A549 (cell line): ENCODE measurements around the gene CABP1. TPM values are rescaled to one million over a fixed set of nuclear protein-coding genes. Genes with fewer than 3 reads are reported as not detected.

ENCODE experiments used
- ATAC-seq, 2 experiments: fragments of 200-7000 bp in 1 of 2; fragments of >200 bp in 1 of 2; cut with Nextera tagmentation in 1 of 2; cut with Tn5 transposase in 1 of 2; 3 replicates each; pipeline versions ENCODE4 v1.8.0 to v1.9.1; 2018 to 2020; ENCODE audit warnings: mild to moderate bottlenecking in 1 of 2, moderate library complexity in 1 of 2
- CTCF ChIA-PET: fragments of 300-600 bp; sonication (Branson Sonifier 250); formaldehyde crosslinking; extraction: SDS; loops from one replicate; lab custom pipeline; 2021; ENCODE audit warnings: antibody characterized with exemption, inconsistent platforms; lab: Yijun Ruan, JAX
- POLR2A ChIA-PET: fragments of 350-600 bp; formaldehyde crosslinking; extraction: SDS; loops from one replicate; lab custom pipeline; 2021; ENCODE audit warnings: antibody characterized with exemption, inconsistent platforms; lab: Yijun Ruan, JAX
- DNase-seq, 2 experiments: peaks; one replicate each; pipeline versions ENCODE4 v3.0.0 to v3.0.0-alpha.2; 2011 to 2016; ENCODE audit warnings: low read depth in 1 of 2, low spot score in 1 of 2
- FAIRE-seq: peaks from 2 replicates; lab custom pipeline; 2011; peaks lifted over from hg19 to GRCh38; lab: Jason Lieb, UNC
- H3K27ac ChIP-seq, 2 experiments: fragments of >200 bp; sonication (Bioruptor Twin); formaldehyde crosslinking; 3 replicates each; pipeline ENCODE4 v1.5.1; 2016 to 2017
- H3K4me1 ChIP-seq: fragments of >200 bp; sonication (Bioruptor Twin); formaldehyde crosslinking; 3 replicates; pipeline ENCODE4 v1.6.1; 2016
- H3K4me2 ChIP-seq: fragments of >200 bp; sonication (Bioruptor Twin); formaldehyde crosslinking; 3 replicates; pipeline ENCODE4 v1.6.1; 2016
- H3K4me3 ChIP-seq: fragments of >200 bp; sonication (Bioruptor Twin); formaldehyde crosslinking; 3 replicates; pipeline ENCODE4 v1.5.1; 2016
- H3K9me3 ChIP-seq: fragments of >200 bp; sonication (Bioruptor Twin); formaldehyde crosslinking; 3 replicates; pipeline ENCODE4 v1.6.1; 2016
- BHLHE40 ChIP-seq: IDR thresholded peaks from 2 replicates; pipeline ENCODE4 v1.6.1; 2012; ENCODE audit warnings: low read depth, low read length, inconsistent platforms
- CBX8 ChIP-seq: fragments of 200-600 bp; sonication (generic); IDR thresholded peaks from 2 replicates; pipeline ENCODE4 v1.6.1; 2016
- CEBPB ChIP-seq, 2 experiments: fragments of >200 bp in 1 of 2; sonication (Bioruptor Twin) in 1 of 2; formaldehyde crosslinking in 1 of 2; IDR thresholded peaks; 2 replicates each; pipeline ENCODE4 v1.6.1; 2012 to 2016
- EHF ChIP-seq: fragments of 250-450 bp; sonication (Bioruptor Pico); IDR thresholded peaks from 2 replicates; pipeline ENCODE4 v1.5.0; 2020; ENCODE audit warnings: mild to moderate bottlenecking
- EP300 ChIP-seq, 2 experiments: fragments of >200 bp; sonication (Bioruptor Twin); formaldehyde crosslinking; IDR thresholded peaks; 2 replicates in 1 of 2; 3 replicates in 1 of 2; pipeline ENCODE4 v1.6.1; 2016 to 2017
- FOSB ChIP-seq: fragments of 250-450 bp; sonication (Bioruptor Pico); IDR thresholded peaks from 2 replicates; pipeline ENCODE4 v1.5.0; 2020; ENCODE audit warnings: mild to moderate bottlenecking, moderate library complexity
- NFE2L2 ChIP-seq: fragments of 150-350 bp; conservative IDR thresholded peaks from 2 replicates; pipeline ENCODE4 v1.6.1; 2014; ENCODE audit warnings: low read length
- PHF8 ChIP-seq: fragments of 200-600 bp; sonication (generic); IDR thresholded peaks from 2 replicates; pipeline ENCODE4 v1.6.1; 2016; ENCODE audit warnings: low read depth, mild to moderate bottlenecking, antibody characterized with exemption, moderate library complexity, borderline replicate concordance
- RNF2 ChIP-seq: fragments of 200-600 bp; sonication (generic); IDR thresholded peaks from 2 replicates; pipeline ENCODE4 v1.6.1; 2016; ENCODE audit warnings: low read depth, mild to moderate bottlenecking, antibody characterized with exemption, moderate library complexity, borderline replicate concordance
- ZC3H11A ChIP-seq: fragments of 450-650 bp; IDR thresholded peaks from 2 replicates; pipeline ENCODE4 v1.6.1; 2014; ENCODE audit warnings: antibody characterized with exemption, mild to moderate bottlenecking
- ZFP36 ChIP-seq: fragments of 450-650 bp; IDR thresholded peaks from 2 replicates; pipeline ENCODE4 v1.6.1; 2014; ENCODE audit warnings: borderline replicate concordance; ENCODE audit not compliant: partially characterized antibody
- WGBS: methylation state at CpG from one replicate; pipeline ENCODE4 v1.1.6; 2017; ENCODE audit errors: missing lambda C conversion rate; 5-methylcytosine and 5-hydroxymethylcytosine counted together
- polyA plus RNA-seq, 4 experiments: library from polyadenylated mRNA; depleted of rRNA in 3 of 4; stranded (reverse); fragments of >200 nt; fragmentation: RNase III in 1 of 4; extraction: RNeasy Plus Mini Kit Qiagen cat#74134 plus additional on column Dnase treatment in 1 of 4; gene quantifications; 2 replicates in 3 of 4; 3 replicates in 1 of 4; pipeline ENCODE4 v1.2.3, GENCODE V29; 2011 to 2017
- TF ChIP-seq, protein P1 (sequence below): fragments of 250-450 bp; sonication (Bioruptor Pico); IDR thresholded peaks from 2 replicates; pipeline ENCODE4 v1.5.0; 2020; ENCODE audit warnings: low read depth, mild to moderate bottlenecking, moderate library complexity
- TF ChIP-seq, protein P2 (sequence below): fragments of >200 bp; sonication (Bioruptor Twin); formaldehyde crosslinking; IDR thresholded peaks from 3 replicates; pipeline ENCODE4 v1.6.1; 2016
- TF ChIP-seq, protein P3 (sequence below): fragments of 250-450 bp; sonication (Bioruptor Pico); IDR thresholded peaks from 2 replicates; pipeline ENCODE4 v1.5.0; 2021; ENCODE audit warnings: mild to moderate bottlenecking, moderate library complexity, borderline replicate concordance
- TF ChIP-seq, protein P4 (sequence below): fragments of 200-600 bp; sonication (generic); IDR thresholded peaks from 2 replicates; pipeline ENCODE4 v1.6.1; 2016; ENCODE audit warnings: antibody characterized with exemption, mild to moderate bottlenecking, moderate library complexity
- TF ChIP-seq, protein P5 (sequence below): fragments of 150-350 bp; IDR thresholded peaks from 2 replicates; pipeline ENCODE4 v1.6.1; 2014; ENCODE audit warnings: low read depth, mild to moderate bottlenecking, low read length

CABP1 gene
- polyA plus RNA-seq, 2 of the 4 experiments (the other 2 are of a cell fraction): 0.15 to 0.22 TPM

DNA sequence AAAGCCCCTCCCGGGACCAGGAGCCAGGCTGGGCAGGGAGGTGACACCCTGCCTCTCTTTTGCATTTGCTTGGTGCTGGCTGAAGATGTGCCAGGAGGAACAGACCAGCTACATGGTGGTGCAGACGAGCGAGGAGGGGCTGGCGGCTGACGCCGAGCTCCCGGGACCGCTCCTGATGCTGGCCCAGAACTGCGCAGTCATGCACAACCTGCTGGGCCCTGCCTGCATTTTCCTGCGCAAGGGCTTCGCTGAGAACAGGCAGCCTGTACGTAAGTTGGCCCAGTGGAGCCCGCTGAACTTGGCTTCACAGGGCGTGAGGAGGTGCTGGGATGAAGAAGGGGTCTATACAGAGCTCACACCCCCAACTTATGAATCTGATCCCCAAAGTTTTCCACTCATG lies 15.6 kb downstream of the CABP1 start:
- H3K4me1 ChIP-seq: peaks cover 8% of the 10 kb centered on the region; the same call in 1 of the 3 replicates
- ChIA-PET CTCF (interaction anchor here (1.3 to 1.7 kb wide), 2 partner anchors 13 to 316 kb away, joined by 3 to 4 read pairs; no protein-coding TSS in a partner anchor), POLR2A (no interaction called here)
- no peak for FAIRE-seq
- no peaks in the 10 kb centered on the region for H3K9me3 ChIP-seq
- no peak for ATAC-seq
- DNase-seq: no peak
- 84% methylated on average over 13 of the region's 14 CpGs for WGBS
- TF ChIP-seq PHF8 (no peak), CEBPB (IDR thresholded peaks at IDR 0.05) (no peak), BHLHE40 (no peak)
- TF ChIP-seq, protein P1, sequence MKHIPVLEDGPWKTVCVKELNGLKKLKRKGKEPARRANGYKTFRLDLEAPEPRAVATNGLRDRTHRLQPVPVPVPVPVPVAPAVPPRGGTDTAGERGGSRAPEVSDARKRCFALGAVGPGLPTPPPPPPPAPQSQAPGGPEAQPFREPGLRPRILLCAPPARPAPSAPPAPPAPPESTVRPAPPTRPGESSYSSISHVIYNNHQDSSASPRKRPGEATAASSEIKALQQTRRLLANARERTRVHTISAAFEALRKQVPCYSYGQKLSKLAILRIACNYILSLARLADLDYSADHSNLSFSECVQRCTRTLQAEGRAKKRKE (CRISPR knock-in tag): no peak
- TF ChIP-seq, protein P2, sequence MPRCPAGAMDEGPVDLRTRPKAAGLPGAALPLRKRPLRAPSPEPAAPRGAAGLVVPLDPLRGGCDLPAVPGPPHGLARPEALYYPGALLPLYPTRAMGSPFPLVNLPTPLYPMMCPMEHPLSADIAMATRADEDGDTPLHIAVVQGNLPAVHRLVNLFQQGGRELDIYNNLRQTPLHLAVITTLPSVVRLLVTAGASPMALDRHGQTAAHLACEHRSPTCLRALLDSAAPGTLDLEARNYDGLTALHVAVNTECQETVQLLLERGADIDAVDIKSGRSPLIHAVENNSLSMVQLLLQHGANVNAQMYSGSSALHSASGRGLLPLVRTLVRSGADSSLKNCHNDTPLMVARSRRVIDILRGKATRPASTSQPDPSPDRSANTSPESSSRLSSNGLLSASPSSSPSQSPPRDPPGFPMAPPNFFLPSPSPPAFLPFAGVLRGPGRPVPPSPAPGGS: no peak
- no peak overlapping the region for H3K4me3 ChIP-seq
- no peak overlapping the region for H3K4me2 ChIP-seq
- H3K27ac ChIP-seq: no peak overlapping the region

DNA sequence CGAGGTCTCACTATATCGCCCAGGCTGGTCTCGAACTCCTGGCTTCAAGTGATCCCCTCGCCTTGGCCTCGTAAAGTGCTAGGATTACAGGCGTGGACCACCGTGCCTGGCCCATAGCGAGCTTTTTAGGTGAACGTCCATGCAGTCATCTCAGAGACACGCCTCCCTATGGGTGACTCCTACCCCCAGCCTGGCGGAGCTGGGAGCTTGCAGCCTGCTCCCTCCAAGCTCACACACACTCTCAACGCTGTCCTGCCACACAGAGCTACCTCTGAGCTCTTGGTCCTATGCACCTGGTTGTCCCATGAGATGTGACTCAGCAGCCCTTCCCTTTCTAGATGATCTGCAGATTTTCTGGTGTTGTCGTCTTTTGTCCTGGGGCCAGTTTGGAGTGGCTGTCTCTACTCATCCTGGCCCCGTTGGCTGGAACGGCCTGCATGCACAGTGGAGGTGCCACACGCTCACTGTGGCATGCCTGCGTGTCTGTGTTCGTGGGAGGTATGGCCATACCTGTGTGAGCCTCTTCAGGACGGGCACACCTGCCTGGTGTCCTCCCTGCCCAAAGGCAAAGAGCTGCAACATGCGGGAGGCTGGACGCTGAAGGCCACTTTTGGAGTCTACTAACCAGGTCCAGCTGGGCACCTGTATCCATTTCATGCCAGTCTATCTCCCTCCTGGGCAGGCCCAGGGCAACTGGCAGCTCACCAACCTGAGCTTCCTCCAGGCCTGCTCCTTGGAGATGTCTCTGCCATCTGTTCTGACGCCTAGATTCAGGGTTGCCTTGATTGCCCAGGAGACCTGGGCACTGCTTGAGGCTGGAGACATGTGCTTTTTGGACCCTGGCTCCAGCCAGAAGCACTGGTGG lies 18.1 kb downstream of the CABP1 start:
- ATAC-seq: no peak
- WGBS: 67% methylated on average over 22 of the region's 22 CpGs
- CTCF ChIA-PET: interaction anchor here (0.6 to 4.9 kb wide), 5 partner anchors 9 to 55 kb away, joined by 3 to 95 read pairs (median 4); no protein-coding TSS in a partner anchor

More for the DNA sequence above, 18.1 kb downstream of the CABP1 start:
- no peaks in the 10 kb centered on the region for H3K4me1 ChIP-seq
- POLR2A ChIA-PET: no interaction called here
- no peak overlapping the region for H3K4me3 ChIP-seq
- TF ChIP-seq FOSB (CRISPR knock-in tag) (no peak), NFE2L2 (no peak), ZC3H11A (no peak), EHF (CRISPR knock-in tag) (no peak), ZFP36 (no peak), CBX8 (no peak), EP300 (IDR thresholded peaks at IDR 0.05) (no peak), RNF2 (no peak)
- TF ChIP-seq, protein P3, sequence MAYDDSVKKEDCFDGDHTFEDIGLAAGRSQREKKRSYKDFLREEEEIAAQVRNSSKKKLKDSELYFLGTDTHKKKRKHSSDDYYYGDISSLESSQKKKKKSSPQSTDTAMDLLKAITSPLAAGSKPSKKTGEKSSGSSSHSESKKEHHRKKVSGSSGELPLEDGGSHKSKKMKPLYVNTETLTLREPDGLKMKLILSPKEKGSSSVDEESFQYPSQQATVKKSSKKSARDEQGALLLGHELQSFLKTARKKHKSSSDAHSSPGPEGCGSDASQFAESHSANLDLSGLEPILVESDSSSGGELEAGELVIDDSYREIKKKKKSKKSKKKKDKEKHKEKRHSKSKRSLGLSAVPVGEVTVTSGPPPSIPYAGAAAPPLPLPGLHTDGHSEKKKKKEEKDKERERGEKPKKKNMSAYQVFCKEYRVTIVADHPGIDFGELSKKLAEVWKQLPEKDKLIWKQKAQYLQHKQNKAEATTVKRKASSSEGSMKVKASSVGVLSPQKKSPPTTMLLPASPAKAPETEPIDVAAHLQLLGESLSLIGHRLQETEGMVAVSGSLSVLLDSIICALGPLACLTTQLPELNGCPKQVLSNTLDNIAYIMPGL (CRISPR knock-in tag): no peak
- TF ChIP-seq, protein P1 (CRISPR knock-in tag): no peak
- TF ChIP-seq, protein P4, sequence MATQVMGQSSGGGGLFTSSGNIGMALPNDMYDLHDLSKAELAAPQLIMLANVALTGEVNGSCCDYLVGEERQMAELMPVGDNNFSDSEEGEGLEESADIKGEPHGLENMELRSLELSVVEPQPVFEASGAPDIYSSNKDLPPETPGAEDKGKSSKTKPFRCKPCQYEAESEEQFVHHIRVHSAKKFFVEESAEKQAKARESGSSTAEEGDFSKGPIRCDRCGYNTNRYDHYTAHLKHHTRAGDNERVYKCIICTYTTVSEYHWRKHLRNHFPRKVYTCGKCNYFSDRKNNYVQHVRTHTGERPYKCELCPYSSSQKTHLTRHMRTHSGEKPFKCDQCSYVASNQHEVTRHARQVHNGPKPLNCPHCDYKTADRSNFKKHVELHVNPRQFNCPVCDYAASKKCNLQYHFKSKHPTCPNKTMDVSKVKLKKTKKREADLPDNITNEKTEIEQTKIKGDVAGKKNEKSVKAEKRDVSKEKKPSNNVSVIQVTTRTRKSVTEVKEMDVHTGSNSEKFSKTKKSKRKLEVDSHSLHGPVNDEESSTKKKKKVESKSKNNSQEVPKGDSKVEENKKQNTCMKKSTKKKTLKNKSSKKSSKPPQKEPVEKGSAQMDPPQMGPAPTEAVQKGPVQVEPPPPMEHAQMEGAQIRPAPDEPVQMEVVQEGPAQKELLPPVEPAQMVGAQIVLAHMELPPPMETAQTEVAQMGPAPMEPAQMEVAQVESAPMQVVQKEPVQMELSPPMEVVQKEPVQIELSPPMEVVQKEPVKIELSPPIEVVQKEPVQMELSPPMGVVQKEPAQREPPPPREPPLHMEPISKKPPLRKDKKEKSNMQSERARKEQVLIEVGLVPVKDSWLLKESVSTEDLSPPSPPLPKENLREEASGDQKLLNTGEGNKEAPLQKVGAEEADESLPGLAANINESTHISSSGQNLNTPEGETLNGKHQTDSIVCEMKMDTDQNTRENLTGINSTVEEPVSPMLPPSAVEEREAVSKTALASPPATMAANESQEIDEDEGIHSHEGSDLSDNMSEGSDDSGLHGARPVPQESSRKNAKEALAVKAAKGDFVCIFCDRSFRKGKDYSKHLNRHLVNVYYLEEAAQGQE: no peak
- TF ChIP-seq, protein P5, sequence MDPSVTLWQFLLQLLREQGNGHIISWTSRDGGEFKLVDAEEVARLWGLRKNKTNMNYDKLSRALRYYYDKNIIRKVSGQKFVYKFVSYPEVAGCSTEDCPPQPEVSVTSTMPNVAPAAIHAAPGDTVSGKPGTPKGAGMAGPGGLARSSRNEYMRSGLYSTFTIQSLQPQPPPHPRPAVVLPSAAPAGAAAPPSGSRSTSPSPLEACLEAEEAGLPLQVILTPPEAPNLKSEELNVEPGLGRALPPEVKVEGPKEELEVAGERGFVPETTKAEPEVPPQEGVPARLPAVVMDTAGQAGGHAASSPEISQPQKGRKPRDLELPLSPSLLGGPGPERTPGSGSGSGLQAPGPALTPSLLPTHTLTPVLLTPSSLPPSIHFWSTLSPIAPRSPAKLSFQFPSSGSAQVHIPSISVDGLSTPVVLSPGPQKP: no peak
- H3K9me3 ChIP-seq: no peaks in the 10 kb centered on the region
- DNase-seq: no peak
- FAIRE-seq: no peak
- H3K4me2 ChIP-seq: no peak overlapping the region
- no peak overlapping the region for H3K27ac ChIP-seq
